HCT116 (cell line): Measurements from ENCODE around the gene BHLHE41. TPM values are rescaled to one million over a fixed set of nuclear protein-coding genes. Genes with fewer than 3 reads are reported as not detected.

Experiments used
- ATAC-seq: fragments of 200-7000 bp; cut with Tn5 transposase; 2 replicates; pipeline ENCODE4 v1.9.1; 2020; ENCODE audit warnings: mild to moderate bottlenecking, moderate library complexity
- BruUV-seq: library from RNA; stranded (reverse); fragments of 400-500 nt; replicated peaks from 2 replicates; lab custom pipeline; 2021; lab: Mats Ljungman, UMichigan
- CTCF ChIA-PET: fragments of 300-600 bp; sonication (Branson Sonifier 250); formaldehyde crosslinking; loops from one replicate; lab custom pipeline; 2021; ENCODE audit warnings: antibody characterized with exemption; lab: Charles Lee
- POLR2A ChIA-PET: fragments of 300-600, 350-600 bp; sonication (Branson Sonifier 250); formaldehyde crosslinking; loops from one replicate; lab custom pipeline; 2021; ENCODE audit warnings: antibody characterized with exemption; lab: Charles Lee
- RAD21 ChIA-PET, 2 experiments: fragments of 300-600 bp; sonication (Branson Sonifier 250); formaldehyde crosslinking; loops; one replicate each; lab custom pipeline; 2023; ENCODE audit warnings: low total read pairs in 2 of 2; ENCODE audit not compliant: uncharacterized antibody in 2 of 2, unreplicated experiment in 2 of 2, low non-redundant PET in 1 of 2; lab: Charles Lee
- DNase-seq: peaks from one replicate; pipeline ENCODE4 v3.0.0-alpha.2; 2010; ENCODE audit warnings: low read depth, low spot score
- H2AFZ ChIP-seq: fragments of 200-600 bp; shearing (Covaris generic), sonication (generic); 2 replicates; pipeline ENCODE4 v1.6.1; 2017; ENCODE audit warnings: low read depth, mixed run types, mixed read lengths, antibody characterized with exemption, low read length; ENCODE audit not compliant: poor library complexity, severe bottlenecking
- H3K27ac ChIP-seq: 2 replicates; pipeline ENCODE4 v1.5.1; 2012; ENCODE audit warnings: low read depth, low read length
- H3K27me3 ChIP-seq: fragments of 200-600 bp; sonication (generic); 2 replicates; pipeline ENCODE4 v1.6.1; 2016; ENCODE audit warnings: mixed run types, low read length, mixed read lengths; ENCODE audit not compliant: insufficient read depth
- H3K36me3 ChIP-seq, 2 experiments: fragments of 200-500 bp in 1 of 2; fragments of 200-600 bp in 1 of 2; sonication (Bioruptor generic) in 1 of 2; sonication (generic) in 1 of 2; 2 replicates each; pipeline versions ENCODE4 v1.5.1 to v1.6.1; 2014 to 2016; ENCODE audit warnings: low read length in 2 of 2, inconsistent platforms in 1 of 2, mixed read lengths in 1 of 2, mixed run types in 1 of 2; ENCODE audit not compliant: insufficient read depth in 2 of 2, control insufficient read depth in 1 of 2
- H3K4me1 ChIP-seq, 2 experiments: fragments of 200-600 bp in 1 of 2; sonication (generic) in 1 of 2; 2 replicates each; pipeline versions ENCODE4 v1.5.1 to v1.6.1; 2012 to 2017; ENCODE audit warnings: low read length in 2 of 2, inconsistent platforms in 1 of 2, mild to moderate bottlenecking in 1 of 2, mixed read lengths in 1 of 2, mixed run types in 1 of 2, moderate library complexity in 1 of 2; ENCODE audit not compliant: insufficient read depth in 2 of 2, control insufficient read depth in 1 of 2
- H3K4me2 ChIP-seq: fragments of 200-600 bp; sonication (generic); 2 replicates; pipeline ENCODE4 v1.6.1; 2017; ENCODE audit warnings: mixed run types, low read length, mixed read lengths
- H3K4me3 ChIP-seq, 2 experiments: fragments of 200-600 bp in 1 of 2; sonication (generic) in 1 of 2; replicated peaks in 1 of 2; 2 replicates each; pipeline ENCODE4 v1.5.1; 2011 to 2016; ENCODE audit warnings: low read length in 2 of 2, control low read depth in 1 of 2, low read depth in 1 of 2, mild to moderate bottlenecking in 1 of 2, mixed read lengths in 1 of 2, mixed run types in 1 of 2
- H3K79me2 ChIP-seq: fragments of 200-600 bp; sonication (generic); 2 replicates; pipeline ENCODE4 v1.6.1; 2017; ENCODE audit warnings: mild to moderate bottlenecking, mixed run types, low read length, moderate library complexity, mixed read lengths; ENCODE audit not compliant: insufficient read depth
- H3K9ac ChIP-seq: fragments of 200-600 bp; sonication (generic); 2 replicates; pipeline ENCODE4 v1.6.1; 2016; ENCODE audit warnings: low read length, mixed read lengths
- H3K9me2 ChIP-seq: fragments of 200-600 bp; sonication (generic), shearing (Covaris generic); 2 replicates; pipeline ENCODE4 v1.6.1; 2017; ENCODE audit warnings: mixed run types, mild to moderate bottlenecking, moderate library complexity; ENCODE audit not compliant: insufficient read depth
- H3K9me3 ChIP-seq, 2 experiments: fragments of 200-500 bp in 1 of 2; fragments of 200-600 bp in 1 of 2; sonication (Bioruptor generic) in 1 of 2; sonication (generic) in 1 of 2; 2 replicates each; pipeline ENCODE4 v1.6.1; 2014 to 2017; ENCODE audit warnings: low read length in 2 of 2, mixed read lengths in 2 of 2, inconsistent platforms in 1 of 2, low read depth in 1 of 2, mild to moderate bottlenecking in 1 of 2, mixed run types in 1 of 2, moderate library complexity in 1 of 2; ENCODE audit not compliant: control insufficient read depth in 1 of 2, insufficient read depth in 1 of 2
- H4K20me1 ChIP-seq: fragments of 200-600 bp; sonication (generic), shearing (Covaris generic); 2 replicates; pipeline ENCODE4 v1.6.1; 2017; ENCODE audit warnings: mixed run types, mild to moderate bottlenecking, moderate library complexity; ENCODE audit not compliant: insufficient read depth
- CBX3 ChIP-seq: IDR thresholded peaks from 2 replicates; pipeline ENCODE4 v1.6.1; 2012; ENCODE audit warnings: low read depth
- CEBPB ChIP-seq: IDR thresholded peaks from 2 replicates; pipeline ENCODE4 v1.6.1; 2012; ENCODE audit warnings: low read depth
- EGR1 ChIP-seq: IDR thresholded peaks from 2 replicates; pipeline ENCODE4 v1.6.1; 2012; ENCODE audit warnings: low read depth
- ELF1 ChIP-seq: IDR thresholded peaks from 2 replicates; pipeline ENCODE4 v1.6.1; 2012; ENCODE audit warnings: low read depth, borderline replicate concordance
- JUND ChIP-seq: IDR thresholded peaks from 2 replicates; pipeline ENCODE4 v1.6.1; 2012
- MAX ChIP-seq: IDR thresholded peaks from 2 replicates; pipeline ENCODE4 v1.6.1; 2012
- POLR2A ChIP-seq: IDR thresholded peaks from 2 replicates; pipeline ENCODE4 v1.7.0; 2011; ENCODE audit warnings: borderline replicate concordance; ENCODE audit not compliant: insufficient read depth, insufficient read length; ENCODE audit errors: extremely low read depth
- POLR2AphosphoS5 ChIP-seq: IDR thresholded peaks from 2 replicates; pipeline ENCODE4 v1.6.1; 2011; ENCODE audit warnings: mild to moderate bottlenecking, low read depth, low read length, moderate library complexity
- RAD21 ChIP-seq: IDR thresholded peaks from 2 replicates; pipeline ENCODE4 v1.6.1; 2012; ENCODE audit warnings: low read depth, mild to moderate bottlenecking
- SIN3A ChIP-seq: IDR thresholded peaks from 2 replicates; pipeline ENCODE4 v1.6.1; 2012; ENCODE audit warnings: low read depth
- SRF ChIP-seq: IDR thresholded peaks from 2 replicates; pipeline ENCODE4 v1.6.1; 2012; ENCODE audit warnings: low read depth
- YY1 ChIP-seq: IDR thresholded peaks from 2 replicates; pipeline ENCODE4 v1.6.1; 2011; ENCODE audit warnings: low read length, low read depth, moderate library complexity, mild to moderate bottlenecking; ENCODE audit not compliant: insufficient replicate concordance; ENCODE audit errors: extremely low read depth
- ZNF274 ChIP-seq: fragments of 200-500 bp; sonication (Bioruptor generic); IDR thresholded peaks from 2 replicates; pipeline ENCODE4 v1.6.1; 2014; ENCODE audit warnings: mild to moderate bottlenecking, low read depth, low read length, inconsistent platforms
- intact Hi-C: fragments of 100-400 bp; cut with micrococcal nuclease; formaldehyde crosslinking; loops from 2 replicates; pipeline ENCODE4 v1.10.0; 2022
- total RNA-seq: library from RNA; stranded (reverse); gene quantifications from one replicate; pipeline ENCODE4 v1.2.1, GENCODE V29; 2021; ENCODE audit not compliant: unreplicated experiment
- TF ChIP-seq, protein P1 (sequence below): IDR thresholded peaks from 2 replicates; pipeline ENCODE4 v1.6.1; 2011; ENCODE audit warnings: mild to moderate bottlenecking, low read length, moderate library complexity; ENCODE audit not compliant: insufficient replicate concordance; ENCODE audit errors: extremely low read depth

The BHLHE41 gene
- total RNA-seq, 1 experiment from 2014 or later, result 4.7 TPM

GRCh38 chr12:26135010-26135420 is 10.2 kb upstream of the BHLHE41 start:
- ATAC-seq (no peak), DNase-seq (no peak)
- intact Hi-C loops, result no loop called here
- H3K9me3 ChIP-seq, result no peaks in the 10 kb centered on the region
- H3K27ac ChIP-seq, result no peak overlapping the region
- H3K4me3 ChIP-seq, result no peak overlapping the region
- no peaks in the 10 kb centered on the region for H4K20me1 ChIP-seq
- no peak overlapping the region for H3K9ac ChIP-seq
- H3K9me2 ChIP-seq, result no peaks in the 10 kb centered on the region
- no TSS peak for BruUV-seq
- no peaks in the 10 kb centered on the region for H3K27me3 ChIP-seq
- no peak overlapping the region for H2AFZ ChIP-seq
- RAD21 ChIA-PET, result no interaction called here
- CTCF ChIA-PET, result no interaction called here
- H3K4me1 ChIP-seq, result peaks cover 0 to 7% of the 10 kb centered on the region in 2 experiments; a peak in 1 of 4 replicates
- no peak overlapping the region for H3K4me2 ChIP-seq
- TF ChIP-seq SRF, result no peak
- no peak for TF ChIP-seq JUND
- TF ChIP-seq ELF1, result no peak
- no peak for TF ChIP-seq MAX
- no peak for TF ChIP-seq RAD21
- no peak for TF ChIP-seq YY1
- no peak for TF ChIP-seq ZNF274
- TF ChIP-seq SIN3A, result no peak
- TF ChIP-seq, protein P1, sequence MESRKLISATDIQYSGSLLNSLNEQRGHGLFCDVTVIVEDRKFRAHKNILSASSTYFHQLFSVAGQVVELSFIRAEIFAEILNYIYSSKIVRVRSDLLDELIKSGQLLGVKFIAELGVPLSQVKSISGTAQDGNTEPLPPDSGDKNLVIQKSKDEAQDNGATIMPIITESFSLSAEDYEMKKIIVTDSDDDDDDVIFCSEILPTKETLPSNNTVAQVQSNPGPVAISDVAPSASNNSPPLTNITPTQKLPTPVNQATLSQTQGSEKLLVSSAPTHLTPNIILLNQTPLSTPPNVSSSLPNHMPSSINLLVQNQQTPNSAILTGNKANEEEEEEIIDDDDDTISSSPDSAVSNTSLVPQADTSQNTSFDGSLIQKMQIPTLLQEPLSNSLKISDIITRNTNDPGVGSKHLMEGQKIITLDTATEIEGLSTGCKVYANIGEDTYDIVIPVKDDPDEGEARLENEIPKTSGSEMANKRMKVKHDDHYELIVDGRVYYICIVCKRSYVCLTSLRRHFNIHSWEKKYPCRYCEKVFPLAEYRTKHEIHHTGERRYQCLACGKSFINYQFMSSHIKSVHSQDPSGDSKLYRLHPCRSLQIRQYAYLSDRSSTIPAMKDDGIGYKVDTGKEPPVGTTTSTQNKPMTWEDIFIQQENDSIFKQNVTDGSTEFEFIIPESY, result no peak
- no peak for TF ChIP-seq POLR2A
- TF ChIP-seq EGR1, result no peak
- no peak for TF ChIP-seq CBX3
- no peak for TF ChIP-seq POLR2AphosphoS5
- TF ChIP-seq CEBPB, result no peak
- POLR2A ChIA-PET, result no interaction called here
- H3K36me3 ChIP-seq, result no peaks in the 10 kb centered on the region
- no peaks in the 10 kb centered on the region for H3K79me2 ChIP-seq
